ENCODE results near the gene SLC1A7.
"Not testable (repeated sequence)": the region's sequence is repeated elsewhere in the genome, so short reads cannot be mapped to it uniquely, and the experiment has no call there.

The SLC1A7 gene

DNA sequence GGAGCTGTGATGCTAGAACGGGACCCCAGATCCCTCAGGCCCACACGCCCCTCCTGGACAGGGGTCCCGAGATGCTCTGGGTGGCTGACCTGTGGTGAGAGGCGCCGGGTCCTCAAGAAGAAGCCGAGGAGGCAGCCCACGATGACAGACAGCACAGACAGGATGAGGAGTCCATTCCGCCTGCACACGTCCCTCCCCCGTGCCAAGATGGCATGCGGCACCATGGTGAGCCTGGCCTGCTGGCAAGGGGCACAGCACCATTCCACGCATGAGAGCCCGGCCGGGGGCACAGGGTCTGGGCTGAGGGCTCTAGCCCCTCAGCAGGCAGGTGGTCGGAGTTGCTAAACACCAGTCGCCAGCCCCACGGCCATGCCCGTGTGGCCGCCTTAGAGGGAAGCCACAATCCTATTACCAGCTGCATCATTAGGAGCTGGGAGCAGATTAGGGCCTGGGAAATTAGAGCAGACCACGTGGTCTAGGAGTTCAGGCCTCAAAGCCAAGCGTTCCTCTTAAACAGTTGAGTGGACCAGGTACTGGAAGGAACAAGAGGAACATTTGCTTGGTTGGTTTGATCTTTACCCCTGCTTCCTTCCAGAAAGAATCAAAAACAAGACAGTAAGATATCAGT, at the start of gene SLC1A7:
TSS of gene SLC1A7 (minus strand) at position 413 of the 628 bp plus-strand sequence. CDS start at position 224, 189 bp downstream.
- in situ Hi-C loops (cut with HindIII; ENCODE audit: low sequenced_read_pairs) = no loop called here

DNA sequence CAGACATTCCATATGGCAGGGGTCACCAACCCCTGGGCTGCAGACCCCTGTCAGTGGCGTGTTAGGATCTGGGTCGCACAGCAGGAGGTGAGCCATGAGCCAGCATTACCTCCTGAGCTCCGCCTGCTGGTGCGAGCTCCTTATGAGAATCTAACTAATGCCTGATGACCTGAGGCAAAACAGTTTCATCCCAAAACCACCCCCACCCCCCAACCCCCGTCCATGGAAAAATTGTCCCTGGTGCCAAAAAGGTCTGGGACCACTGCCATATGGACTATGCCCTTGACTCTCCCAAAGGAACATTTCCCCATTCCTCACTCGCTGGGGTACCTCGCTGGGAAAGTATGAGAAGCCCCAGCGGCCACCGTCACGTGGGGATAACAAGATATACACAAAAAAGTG, 47.8 kb upstream of the SLC1A7 start:
- in situ Hi-C loops (cut with HindIII; ENCODE audit: low sequenced_read_pairs) = no loop called here

DNA sequence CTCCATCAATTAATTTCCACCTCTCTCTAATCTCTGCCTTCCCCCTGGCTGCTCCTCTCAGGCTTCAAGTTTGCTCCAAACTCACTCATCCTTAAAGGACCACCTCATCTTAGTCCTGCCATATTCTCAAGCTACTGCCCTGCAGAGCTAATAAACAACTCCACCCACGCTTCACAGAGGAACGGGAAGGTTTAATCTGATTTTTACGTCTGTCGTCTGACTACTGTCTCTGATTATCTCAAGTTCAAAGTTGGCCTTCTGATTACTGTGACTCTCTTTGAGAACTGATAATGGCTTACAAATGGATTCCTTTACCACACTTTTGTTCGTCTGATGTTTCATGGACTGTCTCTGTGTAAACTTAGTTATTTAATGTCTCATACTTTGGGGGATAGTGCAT, 46.6 kb upstream of the SLC1A7 start:
- in situ Hi-C loops (cut with HindIII; ENCODE audit: low sequenced_read_pairs) = no loop called here

DNA sequence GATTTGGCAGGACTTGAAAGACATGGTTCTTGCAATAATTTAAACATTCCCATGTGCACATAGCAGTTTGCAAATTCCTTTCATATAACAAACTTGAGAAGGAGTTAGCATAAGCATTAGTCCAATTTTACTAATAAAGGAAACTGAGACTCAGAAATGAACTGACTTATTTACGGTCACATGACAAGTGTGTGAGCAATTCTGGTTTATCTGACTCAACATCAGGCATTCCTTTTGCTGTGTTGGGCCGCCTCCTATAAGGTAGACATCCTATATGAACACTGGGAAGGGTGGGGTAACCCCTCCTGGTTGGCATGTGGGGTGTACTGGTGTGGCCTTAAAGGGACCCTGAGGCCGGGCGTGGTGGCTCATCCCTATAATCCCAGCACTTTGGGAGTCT, 45.7 kb upstream of the SLC1A7 start:
- in situ Hi-C loops (cut with HindIII; ENCODE audit: low sequenced_read_pairs) = no loop called here

DNA sequence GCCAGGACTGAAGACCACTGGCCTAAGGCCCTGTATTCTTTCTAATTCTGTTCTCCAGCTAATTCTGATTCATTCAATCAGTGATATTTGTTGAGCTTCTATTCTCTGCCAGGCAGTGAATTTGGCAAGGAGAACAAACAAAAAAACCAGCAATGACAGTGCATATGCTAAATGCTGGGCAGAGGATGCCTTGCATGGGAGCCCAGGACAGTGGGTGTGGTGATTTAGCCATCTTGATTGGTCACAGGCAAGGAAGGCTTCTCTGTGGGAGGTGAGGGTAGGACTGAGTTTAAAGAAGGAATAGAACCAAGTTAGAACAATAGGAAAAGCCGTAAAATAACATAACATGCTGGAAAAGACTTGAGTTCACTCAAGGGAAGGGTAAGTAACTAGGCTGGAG, 45.0 kb upstream of the SLC1A7 start:
- in situ Hi-C loops (cut with HindIII; ENCODE audit: low sequenced_read_pairs) = no loop called here

DNA sequence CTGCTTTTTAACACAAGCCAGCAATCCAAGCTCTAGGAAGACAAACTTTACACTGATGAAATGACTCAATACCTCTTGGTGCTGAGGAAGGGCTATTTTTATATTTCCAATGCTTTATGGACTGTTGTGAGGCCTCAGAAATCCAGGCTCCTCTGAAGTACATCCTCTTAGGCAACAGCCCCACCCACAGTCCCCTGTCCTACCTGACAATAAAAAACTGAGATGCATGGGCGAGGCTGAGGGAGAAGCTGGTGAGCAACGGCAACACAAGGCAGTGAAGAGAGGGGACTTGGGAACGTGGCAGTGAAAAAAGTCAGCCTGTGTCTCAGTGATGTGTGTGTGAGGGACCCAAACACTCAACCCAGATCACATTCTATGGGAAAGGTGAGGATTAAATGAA, 44.1 kb upstream of the SLC1A7 start:
- in situ Hi-C loops (cut with HindIII; ENCODE audit: low sequenced_read_pairs) = no loop called here

DNA sequence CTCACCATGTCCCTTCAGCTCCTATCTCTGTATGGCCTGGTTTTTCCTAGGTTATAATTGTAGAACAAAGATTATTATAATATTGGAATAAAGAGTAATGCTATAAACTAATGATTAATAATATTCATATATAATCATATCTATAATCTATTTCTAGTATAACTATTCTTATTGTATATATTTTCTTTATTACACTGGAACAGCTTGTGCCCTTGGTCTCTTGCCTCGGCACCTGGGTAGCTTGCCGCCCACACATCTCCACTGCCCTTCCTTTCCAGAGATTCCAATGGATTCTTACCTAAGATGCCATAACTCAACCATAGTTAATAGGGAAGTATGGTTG, 43.5 kb upstream of the SLC1A7 start:
- in situ Hi-C loops (cut with HindIII; ENCODE audit: low sequenced_read_pairs) = not testable (repeated sequence)

DNA sequence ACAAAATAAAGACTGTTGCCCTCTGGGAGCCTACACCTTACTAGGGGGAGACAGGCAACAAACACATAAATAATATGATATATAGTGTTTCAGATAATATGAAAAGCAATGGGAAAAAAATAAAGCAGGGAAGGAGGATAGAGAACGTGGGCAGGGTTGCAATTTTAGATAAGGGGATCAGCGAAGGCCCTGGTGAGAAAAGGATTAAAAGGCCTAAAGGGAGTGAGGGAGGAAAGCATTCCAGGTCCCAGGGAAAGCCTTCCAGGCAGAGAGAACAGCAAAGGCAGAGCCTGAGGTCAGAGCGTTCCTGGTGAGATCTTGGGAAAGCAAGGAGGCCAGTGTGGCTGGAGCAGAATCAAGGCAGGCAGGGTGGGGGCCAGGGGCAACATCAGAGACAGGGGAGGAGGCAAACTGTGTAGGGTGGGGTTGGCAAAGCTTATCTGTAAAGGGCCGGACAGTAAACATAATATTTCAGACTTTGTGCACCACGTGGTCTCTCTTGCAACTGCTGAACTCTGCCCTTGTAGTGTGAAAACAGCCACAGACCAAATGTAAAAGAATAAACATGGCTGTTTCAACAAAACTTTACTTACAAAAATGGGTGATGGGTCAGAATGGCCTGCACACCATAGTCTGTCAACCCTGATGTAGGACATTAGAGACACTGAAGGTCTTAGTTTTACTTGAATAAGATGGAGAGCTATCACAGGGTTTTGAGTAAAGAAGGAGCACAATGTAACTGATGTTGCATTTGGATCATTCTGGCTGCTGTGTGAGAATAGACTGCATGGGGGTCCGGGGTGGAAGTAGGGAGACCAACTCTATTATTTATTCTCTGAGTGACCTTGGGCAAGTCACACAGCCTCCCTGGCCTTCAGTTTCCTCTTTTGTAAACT, 40.9 kb upstream of the SLC1A7 start:
- in situ Hi-C loops (cut with HindIII; ENCODE audit: low sequenced_read_pairs) = loop anchor here (5.0 kb wide), 1 partner anchor 96 kb away; no protein-coding TSS in a partner anchor

DNA sequence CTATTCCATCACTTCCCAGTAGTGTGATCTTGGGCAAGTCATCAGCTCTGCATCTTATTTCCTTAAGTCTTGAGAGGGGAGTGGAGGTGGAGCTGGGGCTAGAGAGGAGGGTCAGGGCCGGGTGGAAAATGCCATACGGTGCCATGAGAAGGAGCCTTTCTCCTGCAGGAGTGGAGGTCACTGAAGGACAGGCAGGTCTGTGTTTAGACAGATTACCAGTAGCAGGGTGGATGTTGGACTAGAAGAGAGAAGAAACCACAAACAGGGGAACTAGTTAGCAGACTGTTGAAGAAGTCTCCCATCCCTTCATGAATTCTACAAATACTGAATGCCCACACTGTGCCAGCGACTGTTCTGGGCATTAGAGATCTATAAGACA, 40.3 kb upstream of the SLC1A7 start:
- in situ Hi-C loops (cut with HindIII; ENCODE audit: low sequenced_read_pairs) = loop anchor here (5.0 kb wide), 1 partner anchor 95 kb away; no protein-coding TSS in a partner anchor

DNA sequence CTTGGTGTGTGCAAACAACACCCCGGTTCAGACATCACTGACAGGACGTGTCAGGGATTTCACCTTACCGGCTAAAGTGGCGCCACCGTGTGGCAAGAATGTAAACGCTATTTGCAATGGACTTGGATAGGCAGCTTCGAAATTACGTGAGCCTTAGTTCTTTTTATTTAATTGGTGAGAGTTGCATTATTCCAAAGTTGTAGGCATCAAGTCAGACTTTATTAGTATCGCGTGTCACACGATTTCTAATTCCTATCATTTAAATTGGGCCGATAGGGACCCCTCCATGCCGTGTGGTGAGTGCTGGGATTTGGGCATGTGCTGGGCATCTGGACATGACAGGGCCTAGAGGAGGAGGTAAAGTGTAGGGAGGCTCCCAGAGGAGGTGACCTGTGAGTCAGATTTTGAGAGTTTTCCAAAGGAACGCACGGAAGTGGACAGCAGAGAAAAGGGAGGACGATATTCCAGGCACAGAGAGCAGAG, 39.7 kb upstream of the SLC1A7 start:
- in situ Hi-C loops (cut with HindIII; ENCODE audit: low sequenced_read_pairs) = loop anchor here (5.0 kb wide), 1 partner anchor 95 kb away; no protein-coding TSS in a partner anchor

DNA sequence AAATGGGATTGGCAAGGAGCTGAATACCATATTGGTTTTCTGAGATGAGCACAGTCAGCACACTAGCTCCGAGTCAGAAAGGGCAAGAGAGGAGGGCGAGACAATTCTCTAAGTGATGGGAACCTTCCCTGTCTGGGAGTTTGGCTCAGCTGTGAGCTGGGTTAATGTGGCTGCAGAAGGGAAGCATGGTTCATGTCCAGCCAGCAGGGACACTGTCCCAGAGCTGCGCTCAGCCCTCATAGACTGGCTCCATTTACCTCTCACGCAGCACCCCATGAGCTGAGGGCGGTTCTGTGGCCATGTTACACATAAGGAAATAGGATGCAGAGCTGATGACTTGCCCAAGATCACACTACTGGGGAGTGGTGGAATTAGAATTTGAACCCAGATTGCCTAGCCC, 38.5 kb upstream of the SLC1A7 start:
- in situ Hi-C loops (cut with HindIII; ENCODE audit: low sequenced_read_pairs) = loop anchor here (5.0 kb wide), 1 partner anchor 94 kb away; no protein-coding TSS in a partner anchor

DNA sequence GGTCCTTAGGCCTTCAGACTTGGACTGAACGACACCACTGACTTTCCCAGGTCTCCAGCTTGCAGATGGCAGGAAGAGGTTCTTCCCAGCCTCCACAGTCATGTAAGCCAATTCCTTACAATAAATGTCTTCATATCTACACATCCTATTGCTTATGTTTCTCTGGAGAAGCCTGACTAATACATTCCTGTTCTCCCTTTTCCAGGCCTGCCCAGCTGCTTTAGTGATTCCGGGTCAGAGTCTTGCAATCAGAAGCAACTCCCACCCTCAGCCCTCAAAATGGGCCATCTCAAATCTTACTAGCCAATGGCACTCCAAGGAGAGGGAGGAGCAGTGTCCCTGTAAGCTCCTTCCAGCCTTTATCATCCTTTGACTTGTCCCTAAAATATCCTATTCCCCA, 37.8 kb upstream of the SLC1A7 start:
- in situ Hi-C loops (cut with HindIII; ENCODE audit: low sequenced_read_pairs) = loop anchor here (5.0 kb wide), 1 partner anchor 93 kb away; no protein-coding TSS in a partner anchor

DNA sequence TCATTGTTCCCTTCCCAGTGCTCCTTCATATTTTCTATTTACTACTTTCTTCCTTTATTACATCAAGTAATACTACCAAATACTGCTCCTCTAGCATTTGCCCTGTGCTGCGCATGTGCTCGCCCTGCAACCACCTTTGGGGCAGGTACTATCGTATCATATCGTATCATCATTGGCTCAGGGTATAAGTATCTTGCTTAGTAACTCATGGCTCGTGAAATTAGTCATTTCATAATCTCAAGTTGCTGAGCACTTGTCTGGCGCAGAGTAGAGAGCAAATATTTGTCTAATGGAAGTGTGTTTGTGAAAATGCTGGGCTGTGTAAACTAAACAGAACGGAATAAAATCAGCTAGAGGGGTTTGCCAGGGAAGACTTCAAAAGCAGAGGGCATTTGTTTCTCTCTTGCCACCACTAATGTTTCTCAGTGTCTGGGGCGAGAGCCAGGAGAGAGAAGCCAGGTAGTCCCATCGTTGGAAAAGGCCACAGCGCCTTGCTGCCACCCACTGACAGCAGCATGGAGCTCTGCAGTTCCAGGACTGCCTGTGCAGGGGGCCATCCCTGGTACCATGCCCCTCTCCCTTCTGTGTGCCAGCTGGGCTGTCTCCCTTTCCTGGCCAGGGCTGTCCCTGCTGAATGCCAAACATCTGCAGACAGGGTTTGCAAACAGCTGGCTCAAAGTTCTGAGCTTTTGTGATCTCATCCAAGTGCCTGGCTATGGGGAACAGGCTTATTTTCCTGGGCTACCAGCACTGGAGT, 34.2 kb upstream of the SLC1A7 start:
- in situ Hi-C loops (cut with HindIII; ENCODE audit: low sequenced_read_pairs) = no loop called here

DNA sequence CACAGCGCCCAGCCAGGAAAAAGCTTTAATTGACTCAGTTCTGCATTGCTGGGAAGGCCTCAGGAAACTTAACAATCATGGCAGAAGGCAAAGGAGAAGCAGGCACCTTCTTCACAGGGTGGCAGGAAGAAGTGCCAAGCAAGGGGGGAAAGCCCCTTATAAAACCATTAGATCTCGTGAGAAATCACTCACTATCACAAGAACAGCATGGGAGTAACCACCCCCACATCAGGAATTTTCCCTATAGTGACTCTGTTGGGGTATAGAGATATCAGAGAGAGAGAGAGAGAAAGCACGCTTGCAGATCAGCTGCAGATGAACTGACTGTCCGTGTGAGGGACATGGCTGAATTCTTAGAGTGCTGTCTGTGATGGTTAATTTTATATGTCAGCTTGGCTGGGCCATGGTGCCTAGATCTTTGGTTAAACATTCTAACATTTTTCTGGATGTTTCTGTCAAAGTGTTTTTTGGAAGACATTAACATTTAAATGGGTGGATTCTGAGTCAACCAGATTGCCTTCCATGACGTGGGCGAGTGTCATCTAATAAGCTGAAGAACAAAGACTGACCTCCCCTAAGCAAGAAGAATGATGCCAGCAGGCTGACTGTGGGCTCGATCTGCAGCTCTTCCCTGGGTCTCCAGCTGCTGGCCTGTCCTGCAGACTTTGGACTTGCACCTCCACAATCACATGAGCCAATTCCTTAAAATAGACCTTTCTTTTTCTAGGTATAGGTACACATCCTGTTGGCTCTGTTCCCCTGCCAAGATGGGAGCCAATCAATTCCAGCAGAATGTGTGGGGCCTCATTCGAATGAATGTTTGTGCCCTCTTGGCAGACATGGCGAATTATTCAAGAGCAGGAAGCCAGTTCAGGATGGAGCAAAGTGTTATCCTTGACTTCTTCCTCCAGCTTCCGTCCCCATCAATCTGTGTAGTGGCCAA, 32.8 kb upstream of the SLC1A7 start:
- in situ Hi-C loops (cut with HindIII; ENCODE audit: low sequenced_read_pairs) = loop anchor here (25.0 kb wide), 1 partner anchor 288 kb away; no protein-coding TSS in a partner anchor

DNA sequence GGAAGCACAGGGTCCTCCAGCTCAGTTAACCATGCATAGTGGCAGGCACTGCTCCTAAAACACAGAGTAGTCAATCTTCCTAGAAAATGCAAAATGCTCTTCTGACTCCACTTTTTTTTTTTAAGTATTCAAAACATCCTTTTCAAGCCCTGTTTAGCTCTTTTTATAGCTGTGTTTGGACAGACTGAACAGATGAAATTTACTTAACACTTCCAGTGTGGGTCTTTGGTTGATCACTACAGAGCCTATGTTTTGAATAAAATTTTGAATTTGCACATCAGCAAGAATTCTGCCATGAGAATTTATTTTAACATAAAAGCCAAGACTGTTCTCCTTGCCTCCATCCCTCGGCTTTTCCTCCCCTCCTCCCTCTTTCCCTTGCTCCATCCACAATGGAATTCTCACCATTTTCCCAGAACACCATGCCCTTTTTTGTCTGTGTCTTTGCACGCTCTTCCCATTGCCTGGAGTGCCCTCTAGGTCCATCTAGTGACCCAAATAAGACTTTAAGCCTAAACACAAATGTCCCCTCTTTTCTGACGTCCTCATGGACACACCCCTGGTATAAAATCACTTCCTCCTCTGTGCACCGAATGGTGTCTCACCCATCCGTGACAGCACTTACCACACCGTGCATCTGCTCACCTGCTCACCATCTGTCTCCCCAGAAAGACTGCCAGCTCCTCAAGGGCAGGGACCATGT, 30.1 kb upstream of the SLC1A7 start:
- in situ Hi-C loops (cut with HindIII; ENCODE audit: low sequenced_read_pairs) = loop anchor here (25.0 kb wide), 1 partner anchor 285 kb away; no protein-coding TSS in a partner anchor

DNA sequence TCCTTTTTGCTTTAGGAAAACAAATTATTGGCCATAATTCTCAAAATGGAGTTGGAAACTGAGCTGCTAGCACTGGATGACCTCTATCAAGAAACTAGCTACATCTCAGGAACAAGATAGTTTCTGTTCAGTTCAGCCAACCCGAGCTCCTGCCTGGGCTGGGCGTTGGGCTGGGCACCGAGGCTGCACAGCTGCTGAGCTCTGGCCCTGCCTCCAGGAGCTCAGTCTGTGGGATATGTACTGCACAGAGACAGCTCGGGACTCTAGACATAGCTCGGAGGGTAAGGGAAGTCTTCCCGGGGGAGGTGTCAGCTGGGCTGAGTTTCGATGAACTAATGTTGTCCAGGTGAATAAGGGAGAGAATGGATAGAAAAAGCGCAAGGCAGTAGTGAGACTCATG, 24.5 kb upstream of the SLC1A7 start:
- in situ Hi-C loops (cut with HindIII; ENCODE audit: low sequenced_read_pairs) = loop anchor here (25.0 kb wide), 1 partner anchor 280 kb away; no protein-coding TSS in a partner anchor

DNA sequence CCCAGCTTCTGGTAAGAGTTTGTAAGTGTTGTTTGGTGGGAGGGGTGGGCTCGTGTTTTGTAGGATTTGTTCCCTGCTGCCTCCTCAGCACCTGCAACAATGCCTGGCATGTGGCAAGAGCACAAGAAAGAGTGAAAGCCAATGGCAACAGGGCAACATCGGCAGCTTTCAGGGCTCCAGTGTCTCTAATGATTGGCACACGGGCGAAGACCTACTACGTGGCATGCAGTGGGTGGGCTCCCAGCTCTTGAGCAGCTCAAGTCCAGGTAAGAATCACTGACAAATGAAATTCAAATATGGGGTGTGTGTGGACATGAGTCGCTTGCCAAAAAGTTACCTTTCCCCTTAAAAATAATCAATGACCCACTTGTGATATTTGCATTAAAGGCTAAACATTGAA, 23.9 kb upstream of the SLC1A7 start:
- in situ Hi-C loops (cut with HindIII; ENCODE audit: low sequenced_read_pairs) = loop anchor here (25.0 kb wide), 1 partner anchor 279 kb away; no protein-coding TSS in a partner anchor

DNA sequence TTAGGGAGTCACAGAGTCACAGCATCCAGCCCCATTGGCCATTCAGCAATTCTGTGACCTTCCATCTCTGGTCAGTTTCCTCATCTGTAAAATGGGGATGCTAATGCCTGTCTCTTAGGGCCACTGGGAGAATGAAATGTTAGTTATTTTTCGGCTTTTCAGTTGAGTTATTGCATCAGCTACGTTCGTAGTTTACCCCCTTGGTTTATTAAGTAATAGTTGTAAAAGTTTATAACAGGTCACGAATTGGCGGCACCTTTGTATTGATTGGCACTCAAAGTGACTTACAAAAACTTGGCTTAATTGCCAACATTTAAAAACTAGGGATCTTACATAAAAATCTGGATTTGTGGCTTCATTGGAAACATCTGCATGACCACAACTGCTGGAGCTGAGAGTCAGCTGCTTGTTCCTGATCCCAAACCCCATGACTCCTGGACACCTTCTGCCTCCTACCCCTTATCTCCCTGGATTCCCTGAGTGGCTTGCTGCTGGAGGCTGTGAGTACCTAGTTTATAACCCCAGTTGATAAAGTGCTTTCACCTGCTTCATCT, 23.0 kb upstream of the SLC1A7 start:
- in situ Hi-C loops (cut with HindIII; ENCODE audit: low sequenced_read_pairs) = loop anchor here (25.0 kb wide), 1 partner anchor 278 kb away; no protein-coding TSS in a partner anchor

DNA sequence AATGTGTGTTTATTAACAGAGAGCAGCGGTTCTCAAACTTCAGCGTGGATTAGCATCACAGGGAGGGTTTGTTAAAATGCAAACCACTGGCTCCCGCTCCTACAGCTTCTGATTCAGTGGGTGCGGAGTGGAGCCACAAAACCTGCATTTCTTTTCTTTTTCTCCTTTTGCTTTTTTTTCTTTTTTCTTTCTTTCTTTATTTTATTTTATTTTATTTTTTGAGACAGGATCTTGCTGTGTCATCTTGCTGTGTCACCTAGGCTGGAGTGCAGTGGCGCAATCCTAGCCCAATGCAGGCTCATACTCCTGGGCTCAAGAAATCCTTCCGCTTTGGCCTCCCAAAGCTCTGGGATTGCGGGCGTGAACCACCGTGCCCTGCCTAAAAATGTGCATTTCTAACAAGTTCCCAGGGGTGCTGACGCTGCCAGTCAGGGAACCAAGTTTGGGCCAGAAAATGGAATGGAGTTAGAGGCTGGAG, 20.9 kb upstream of the SLC1A7 start:
- in situ Hi-C loops (cut with HindIII; ENCODE audit: low sequenced_read_pairs) = loop anchor here (25.0 kb wide), 1 partner anchor 276 kb away; no protein-coding TSS in a partner anchor

All from endothelial cell of hepatic sinusoid (primary cell).